Activated CD8-positive, alpha-beta memory T cell treated with anti-CD3 and anti-CD28 coated beads for 36 hours (primary cell): Measurements from ENCODE around the gene UMODL1. TPM values are rescaled to one million over a fixed set of nuclear protein-coding genes. Genes with fewer than 3 reads are reported as not detected.
"Not testable (repeated sequence)": the region's sequence is repeated elsewhere in the genome, so short reads cannot be mapped to it uniquely, and the experiment has no call there.

Source experiments
- CTCF ChIA-PET: fragments of 350-600 bp; sonication (Branson Sonifier 250); formaldehyde crosslinking; loops from one replicate; lab custom pipeline; 2021; ENCODE audit warnings: antibody characterized with exemption; lab: Charles Lee
- POLR2A ChIA-PET: fragments of 350-600 bp; sonication (Branson Sonifier 250); formaldehyde crosslinking; loops from one replicate; lab custom pipeline; 2021; ENCODE audit warnings: antibody characterized with exemption; lab: Charles Lee
- total RNA-seq, 2 experiments: library from RNA; stranded (reverse); gene quantifications; one replicate each; pipeline ENCODE4 v1.2.3, GENCODE V29; 2021

UMODL1 gene
- total RNA-seq, 2 experiments from 2014 or later: not detected

DNA sequence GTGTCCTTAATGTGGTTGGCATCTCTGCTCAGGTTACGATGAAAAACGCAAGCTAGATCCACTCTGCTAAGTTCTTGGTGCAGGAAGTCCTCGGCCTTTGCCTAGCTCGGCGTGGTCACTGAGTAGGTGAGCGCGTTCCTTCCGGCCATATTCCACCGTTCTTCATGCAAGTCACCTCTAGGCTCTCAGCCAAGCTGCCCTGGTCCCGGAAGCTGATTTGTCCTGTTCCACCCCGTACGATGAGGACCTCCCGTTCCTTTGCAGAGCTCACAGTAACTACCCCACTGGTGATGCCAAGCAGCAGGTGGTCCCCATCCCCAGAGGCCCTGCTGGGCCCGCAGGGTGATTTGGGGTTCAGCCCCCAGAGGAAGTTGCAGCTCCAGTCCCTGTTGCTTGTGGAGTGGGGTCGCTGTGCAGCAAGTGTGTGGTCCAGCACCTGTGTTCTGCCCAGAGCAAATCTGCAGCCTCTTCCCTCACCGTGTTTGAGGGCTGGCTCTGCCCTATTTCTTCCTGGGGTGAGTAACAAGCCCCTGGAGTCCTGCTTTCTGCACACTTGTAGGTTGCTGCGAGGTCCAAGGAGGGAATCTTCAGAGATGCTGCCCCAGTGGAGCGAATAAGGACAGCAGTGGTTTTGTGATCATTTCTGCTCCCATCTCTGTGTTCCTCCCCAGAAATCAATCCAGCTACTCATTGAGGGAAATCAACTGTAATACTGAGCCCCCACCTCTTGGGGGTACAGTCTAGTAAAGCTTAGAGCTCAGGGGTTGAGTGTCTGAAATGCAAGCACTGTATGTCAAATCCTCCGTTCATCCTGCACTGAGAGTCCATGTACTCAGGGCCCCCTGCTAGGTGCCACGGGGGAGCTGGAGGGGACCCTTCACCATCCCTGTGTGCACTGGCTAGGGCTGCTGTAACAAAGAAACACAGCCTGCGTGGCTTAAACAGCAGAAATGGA is 2.3 kb downstream of the UMODL1 start:
- POLR2A ChIA-PET: no interaction called here

DNA sequence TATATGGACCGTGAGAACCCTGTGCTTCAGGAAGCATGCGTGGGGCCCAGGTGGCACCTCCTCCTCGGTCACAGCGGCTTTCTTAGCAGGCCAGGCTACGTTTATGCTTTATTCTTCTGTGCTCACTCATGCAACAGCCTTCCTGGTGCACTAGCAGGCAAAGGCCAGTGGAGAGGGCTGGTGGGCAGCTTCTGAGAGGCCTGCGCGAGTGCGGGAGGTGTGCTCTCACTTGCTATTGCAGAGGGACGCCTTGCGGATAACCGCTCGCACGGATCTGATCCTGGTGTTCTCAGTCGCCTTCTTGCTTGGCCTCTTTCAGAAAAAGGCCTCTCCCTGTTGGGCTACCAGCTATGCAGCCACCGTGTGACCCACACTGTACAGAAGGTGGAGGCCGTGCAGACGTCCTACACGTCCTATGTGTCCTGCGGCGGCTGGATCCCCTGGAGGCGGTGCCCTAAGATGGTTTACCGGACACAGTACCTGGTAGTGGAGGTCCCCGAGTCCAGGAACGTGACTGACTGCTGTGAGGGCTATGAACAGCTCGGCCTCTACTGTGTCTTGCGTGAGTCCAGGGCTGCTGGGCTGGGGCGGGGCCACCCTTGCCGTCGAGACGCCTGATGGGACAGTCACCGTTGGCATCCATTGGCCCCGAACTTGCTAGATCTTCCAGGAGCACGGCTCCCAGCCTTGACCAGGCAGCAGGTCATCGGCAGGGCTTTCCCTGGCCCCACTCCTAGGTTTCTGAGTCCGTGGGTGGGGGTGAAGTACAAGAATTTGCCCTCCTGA is 4.8 kb downstream of the UMODL1 start:
- ChIA-PET POLR2A (no interaction called here), CTCF (interaction anchor here (1.0 kb wide), 1 partner anchor 196 kb away, joined by 3 read pairs; the partner anchor contains the start of gene PRDM15)

More for the DNA sequence above, 2.3 kb downstream of the UMODL1 start:
- CTCF ChIA-PET: no interaction called here

DNA sequence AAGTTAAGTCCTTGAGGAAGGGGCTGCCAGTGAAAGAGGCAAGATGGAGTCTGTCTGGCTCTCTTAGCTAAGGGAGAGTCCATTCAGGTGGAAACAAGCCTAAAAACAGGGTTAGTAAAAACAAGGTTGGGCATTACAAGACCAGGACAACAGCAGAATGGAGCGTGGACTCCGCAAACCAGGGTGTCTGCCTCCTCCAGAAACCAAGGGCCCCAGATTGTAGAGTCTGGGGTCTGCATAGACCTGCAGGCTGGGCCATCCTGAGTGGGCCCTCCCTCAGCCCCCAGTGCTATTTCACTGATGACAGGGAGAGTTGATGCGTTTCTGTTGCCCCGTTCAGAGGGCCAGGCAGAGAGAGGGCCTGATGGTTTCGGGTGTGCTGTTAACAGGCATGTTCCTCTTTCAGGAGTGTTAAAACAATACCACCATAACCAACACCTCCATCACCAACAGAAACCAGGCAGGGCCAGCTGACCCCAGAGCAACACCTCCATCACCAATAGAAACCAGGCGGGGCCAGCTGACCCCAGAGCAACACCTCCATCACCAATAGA is 6.6 kb downstream of the UMODL1 start:
- POLR2A ChIA-PET, CTCF ChIA-PET: not testable (repeated sequence)

- CTCF ChIA-PET, POLR2A ChIA-PET: not testable (repeated sequence)
Measured at GRCh38 chr21:42078247-42079007, 7.3 kb downstream of the UMODL1 start.

GRCh38 chr21:42079008-42079938 is 8.2 kb downstream of the UMODL1 start:
- ChIA-PET CTCF (no interaction called here), POLR2A (no interaction called here)

- ChIA-PET POLR2A (no interaction called here), CTCF (interaction anchor here (1.1 kb wide), 1 partner anchor 27 kb away, joined by 4 read pairs; no protein-coding TSS in a partner anchor)
Measured at GRCh38 chr21:42079939-42080787, 9.0 kb downstream of the UMODL1 start.

- POLR2A ChIA-PET: no interaction called here
- CTCF ChIA-PET: interaction anchor here (1.1 kb wide), 1 partner anchor 27 kb away, joined by 4 read pairs; no protein-coding TSS in a partner anchor
Measured at GRCh38 chr21:42080788-42081083, 9.6 kb downstream of the UMODL1 start.

DNA sequence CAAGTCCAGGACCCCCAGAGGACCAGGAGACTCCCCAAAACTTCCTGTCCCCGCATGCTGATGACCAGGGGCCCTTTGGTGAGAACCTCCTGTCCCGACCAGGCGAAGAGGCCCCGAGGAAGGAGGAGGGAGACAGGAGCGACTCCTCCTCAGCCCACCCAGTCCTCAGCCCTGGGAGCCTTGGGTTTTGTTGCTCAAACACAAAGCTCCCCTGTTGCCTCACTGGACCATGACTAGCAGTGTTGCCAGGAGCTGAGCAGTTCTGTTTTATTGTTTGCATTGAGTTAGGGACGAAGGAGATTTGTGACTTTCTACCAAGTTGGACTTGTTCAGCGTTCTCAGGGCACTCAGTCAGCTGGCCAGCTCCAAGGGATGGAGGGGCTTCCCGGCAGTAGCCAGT is 10.0 kb downstream of the UMODL1 start:
- CTCF ChIA-PET: interaction anchor here (1.1 kb wide), 1 partner anchor 27 kb away, joined by 4 read pairs; no protein-coding TSS in a partner anchor
- POLR2A ChIA-PET: no interaction called here

- ChIA-PET POLR2A (no interaction called here), CTCF (no interaction called here)
Measured at GRCh38 chr21:42081931-42082381, 10.8 kb downstream of the UMODL1 start.

GRCh38 chr21:42082501-42083360 is 11.6 kb downstream of the UMODL1 start:
- POLR2A ChIA-PET: no interaction called here

GRCh38 chr21:42083361-42083690 is 12.2 kb downstream of the UMODL1 start:
- ChIA-PET CTCF (no interaction called here), POLR2A (no interaction called here)

More at GRCh38 chr21:42082501-42083360, 11.6 kb downstream of the UMODL1 start:
- CTCF ChIA-PET: no interaction called here

DNA sequence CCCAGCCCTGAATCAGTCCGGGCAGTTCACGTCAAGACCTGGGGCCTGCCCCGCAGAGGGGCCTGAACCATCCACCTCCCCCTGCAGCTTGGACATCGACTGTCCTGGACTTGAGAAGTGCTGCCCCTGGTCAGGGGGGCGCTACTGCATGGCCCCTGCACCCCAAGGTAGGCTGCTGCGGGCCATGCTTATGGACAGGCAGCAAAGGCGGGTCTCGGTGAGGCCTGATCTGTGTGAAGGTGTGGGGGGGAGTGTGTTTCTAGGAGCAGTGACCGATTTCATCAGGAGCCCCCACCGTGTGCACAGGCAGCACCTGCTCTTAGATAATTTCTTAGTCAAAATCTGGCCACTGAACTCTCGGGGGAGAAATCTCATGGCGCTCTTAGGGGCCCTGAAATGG is 13.0 kb downstream of the UMODL1 start:
- ChIA-PET CTCF (no interaction called here), POLR2A (no interaction called here)

GRCh38 chr21:42085246-42086077 is 14.3 kb downstream of the UMODL1 start:
- ChIA-PET POLR2A (no interaction called here), CTCF (no interaction called here)

DNA sequence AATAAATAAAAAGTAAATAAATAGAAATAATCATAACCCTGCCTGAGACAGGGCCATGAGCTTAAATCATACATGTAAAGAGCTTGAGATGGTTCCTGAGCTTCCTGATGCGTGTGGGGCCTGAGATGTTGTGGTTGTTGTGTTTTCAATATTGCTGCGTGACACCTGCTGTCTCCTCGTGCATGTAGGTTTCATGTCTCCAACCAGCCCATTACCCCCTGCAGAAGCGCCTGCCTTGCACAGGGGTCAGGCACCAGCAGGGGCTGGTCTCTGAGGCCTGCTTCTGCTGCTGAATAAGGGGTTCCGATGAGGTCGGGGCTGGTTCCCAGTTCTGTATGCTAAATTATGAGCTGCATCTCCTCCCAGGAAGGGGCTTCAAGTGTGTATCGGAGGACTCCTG is 15.9 kb downstream of the UMODL1 start:
- ChIA-PET POLR2A (no interaction called here), CTCF (no interaction called here)

DNA sequence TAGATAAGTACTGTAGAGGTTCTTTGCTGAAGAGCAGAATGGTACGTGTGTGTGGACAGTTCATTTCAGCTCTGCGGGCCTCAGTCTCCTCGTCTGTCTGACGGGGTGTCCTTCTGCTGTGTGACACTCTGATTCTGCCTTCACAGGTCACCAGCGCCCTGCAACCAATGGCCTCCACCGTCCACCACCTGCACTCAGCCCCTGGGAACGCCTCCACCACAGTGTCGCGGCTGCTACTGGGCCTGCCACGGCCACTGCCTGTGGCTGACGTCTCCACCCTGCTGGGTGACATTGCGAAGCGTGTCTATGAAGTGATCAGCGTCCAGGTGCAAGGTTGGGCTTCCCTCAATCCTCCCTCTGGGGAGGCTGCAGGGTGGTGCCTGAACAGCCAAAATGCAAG is 17.0 kb downstream of the UMODL1 start:
- ChIA-PET CTCF (no interaction called here), POLR2A (no interaction called here)

DNA sequence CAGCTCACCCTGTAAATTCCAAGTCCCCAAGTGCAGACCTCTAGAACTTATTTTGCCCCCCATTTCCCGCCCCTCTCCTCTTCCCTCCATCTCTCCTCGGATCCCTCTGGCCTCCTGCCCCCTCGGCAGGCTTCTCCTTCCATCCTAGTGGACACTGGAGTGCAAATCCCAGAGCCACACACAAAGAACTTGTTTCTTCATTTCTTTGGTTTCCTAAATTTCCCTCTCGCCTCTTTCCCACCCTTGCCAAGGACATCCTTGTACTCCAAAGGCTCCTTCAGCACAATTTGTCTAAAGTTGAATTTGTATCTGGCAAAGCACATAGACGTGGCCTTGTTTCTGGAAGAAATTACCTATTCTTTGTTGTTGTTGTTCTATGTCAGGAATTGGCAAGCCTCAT is 17.5 kb downstream of the UMODL1 start:
- POLR2A ChIA-PET: no interaction called here
- CTCF ChIA-PET: no interaction called here
